Right atrium auricular region (tissue), 2 donors: ENCODE results near the gene SCP2. TPM values are rescaled to one million over a fixed set of nuclear protein-coding genes. Genes with fewer than 3 reads are reported as not detected.

Experiments
- DNase-seq: peaks from one replicate; pipeline ENCODE4 v3.0.0-alpha.2; 2019; ENCODE audit warnings: low spot score
- H3K27ac ChIP-seq, 2 donors: fragments of 200-600 bp; sonication (generic); 1 replicate in 1 of 2; 2 replicates in 1 of 2; pipeline ENCODE4 v1.5.1; 2016 to 2019
- H3K27me3 ChIP-seq, 2 donors: fragments of 200-600 bp; sonication (generic); one replicate each; pipeline versions ENCODE4 v1.5.1 to v1.6.0; 2017 to 2019
- H3K36me3 ChIP-seq: fragments of 200-600 bp; sonication (generic); one replicate; pipeline ENCODE4 v1.5.1; 2016
- H3K4me1 ChIP-seq, 2 donors: fragments of 200-600 bp; sonication (generic); one replicate each; pipeline versions ENCODE4 v1.5.1 to v1.6.0; 2017 to 2019
- H3K4me3 ChIP-seq, 2 donors: fragments of 200-600 bp; sonication (generic); 1 replicate in 1 of 2; 2 replicates in 1 of 2; pipeline ENCODE4 v1.5.1; 2017 to 2019; ENCODE audit warnings: mild to moderate bottlenecking in 1 of 2, moderate library complexity in 1 of 2
- H3K9me3 ChIP-seq, 2 donors: fragments of 200-600 bp; sonication (generic); one replicate each; pipeline ENCODE4 v1.5.1; 2019
- total RNA-seq, 2 donors: library from RNA; depleted of rRNA; stranded (reverse); fragments of >200 nt; gene quantifications; one replicate each; pipeline ENCODE4 v1.1.0, GENCODE V29; 2016
- TF ChIP-seq, protein P1 (sequence below), 2 donors: fragments of 200-600 bp; sonication (generic); IDR thresholded peaks; one replicate each; pipeline ENCODE4 v1.5.1; 2019; ENCODE audit warnings: antibody characterized with exemption in 2 of 2

The SCP2 gene
- total RNA-seq, 2 donors from 2014 or later: 67.1 to 163 TPM

DNA sequence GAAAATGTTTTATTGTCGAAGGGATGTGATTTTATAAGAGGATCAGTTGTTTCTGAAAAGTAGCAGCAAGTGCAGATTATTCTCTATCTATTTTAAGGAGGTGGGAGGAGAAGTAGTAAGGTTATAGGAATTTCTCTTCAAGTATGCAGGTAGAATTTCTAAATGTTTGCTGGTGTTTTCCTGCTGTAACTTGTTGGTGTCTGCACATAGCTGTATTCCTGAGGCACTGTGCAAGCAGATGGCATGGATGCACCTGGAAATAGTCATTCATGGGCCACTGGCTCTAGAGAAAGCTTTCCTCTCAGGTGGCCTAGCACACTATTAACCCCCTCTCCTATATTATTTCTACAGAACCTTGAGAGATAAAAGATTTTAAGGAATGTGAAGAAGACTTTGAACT lies 104.7 kb downstream of the SCP2 start:
- H3K9me3 ChIP-seq: no peaks in the 10 kb centered on the region
- no peak for DNase-seq
- H3K4me3 ChIP-seq: no peak overlapping the region
- H3K4me1 ChIP-seq: no peaks in the 10 kb centered on the region
- H3K27me3 ChIP-seq: no peaks in the 10 kb centered on the region
- TF ChIP-seq, protein P1, sequence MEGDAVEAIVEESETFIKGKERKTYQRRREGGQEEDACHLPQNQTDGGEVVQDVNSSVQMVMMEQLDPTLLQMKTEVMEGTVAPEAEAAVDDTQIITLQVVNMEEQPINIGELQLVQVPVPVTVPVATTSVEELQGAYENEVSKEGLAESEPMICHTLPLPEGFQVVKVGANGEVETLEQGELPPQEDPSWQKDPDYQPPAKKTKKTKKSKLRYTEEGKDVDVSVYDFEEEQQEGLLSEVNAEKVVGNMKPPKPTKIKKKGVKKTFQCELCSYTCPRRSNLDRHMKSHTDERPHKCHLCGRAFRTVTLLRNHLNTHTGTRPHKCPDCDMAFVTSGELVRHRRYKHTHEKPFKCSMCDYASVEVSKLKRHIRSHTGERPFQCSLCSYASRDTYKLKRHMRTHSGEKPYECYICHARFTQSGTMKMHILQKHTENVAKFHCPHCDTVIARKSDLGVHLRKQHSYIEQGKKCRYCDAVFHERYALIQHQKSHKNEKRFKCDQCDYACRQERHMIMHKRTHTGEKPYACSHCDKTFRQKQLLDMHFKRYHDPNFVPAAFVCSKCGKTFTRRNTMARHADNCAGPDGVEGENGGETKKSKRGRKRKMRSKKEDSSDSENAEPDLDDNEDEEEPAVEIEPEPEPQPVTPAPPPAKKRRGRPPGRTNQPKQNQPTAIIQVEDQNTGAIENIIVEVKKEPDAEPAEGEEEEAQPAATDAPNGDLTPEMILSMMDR (IDR thresholded peaks at IDR 0.05): no peak
- H3K27ac ChIP-seq: no peak overlapping the region
- H3K36me3 ChIP-seq: no peaks in the 10 kb centered on the region

DNA sequence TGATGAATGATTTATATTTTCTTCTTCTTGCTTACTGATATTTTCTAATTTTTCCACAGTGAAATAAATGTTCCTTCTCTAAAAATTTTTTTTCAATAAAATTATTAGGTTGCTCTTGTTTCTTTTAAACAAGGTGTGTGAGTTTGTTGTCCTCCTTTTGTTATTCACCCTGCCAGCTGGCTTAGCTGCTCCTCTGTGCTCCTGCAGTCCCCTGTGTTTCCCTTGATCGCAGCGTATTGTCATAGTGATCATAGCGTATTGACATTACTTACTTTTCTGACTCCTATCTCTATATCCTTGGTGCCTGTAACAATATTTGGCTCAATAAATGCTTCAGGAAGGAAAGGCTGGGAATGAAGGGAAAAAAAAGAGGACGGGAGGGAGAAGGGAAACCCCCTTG lies 110.1 kb downstream of the SCP2 start:
- H3K36me3 ChIP-seq: peaks cover 16% of the 10 kb centered on the region
- TF ChIP-seq, protein P1 (IDR thresholded peaks at IDR 0.05): no peak
- DNase-seq: no peak

DNA sequence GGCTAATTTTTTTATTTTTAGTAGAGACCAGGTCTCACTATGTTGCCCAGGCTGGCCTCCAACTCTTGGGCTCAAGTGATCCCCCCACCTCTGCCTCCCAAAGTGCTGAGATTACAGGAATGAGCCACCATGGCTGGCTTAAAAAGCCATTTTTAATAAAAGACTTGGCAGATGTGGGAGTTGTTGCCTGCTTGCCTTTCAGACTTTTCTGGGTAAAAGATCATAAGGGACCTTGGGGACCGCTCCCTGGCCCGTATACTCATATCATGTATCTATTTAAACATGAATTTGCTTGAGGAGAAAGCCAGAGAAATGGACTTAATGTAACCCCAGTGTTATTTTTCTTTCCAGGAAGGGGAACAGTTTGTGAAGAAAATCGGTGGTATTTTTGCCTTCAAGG lies 111.5 kb downstream of the SCP2 start:
- Histone ChIP-seq H3K27ac (no peak overlapping the region), H3K4me1 (no peaks in the 10 kb centered on the region), H3K27me3 (no peaks in the 10 kb centered on the region), H3K36me3 (peaks cover 16% of the 10 kb centered on the region), H3K9me3 (no peaks in the 10 kb centered on the region), H3K4me3 (no peak overlapping the region)
- TF ChIP-seq, protein P1 (IDR thresholded peaks at IDR 0.05): no peak
- no peak for DNase-seq

More for the DNA sequence above, 110.1 kb downstream of the SCP2 start:
- H3K9me3 ChIP-seq: no peaks in the 10 kb centered on the region
- no peak overlapping the region for H3K27ac ChIP-seq
- H3K4me1 ChIP-seq: no peaks in the 10 kb centered on the region
- H3K27me3 ChIP-seq: no peaks in the 10 kb centered on the region
- H3K4me3 ChIP-seq: no peak overlapping the region

DNA sequence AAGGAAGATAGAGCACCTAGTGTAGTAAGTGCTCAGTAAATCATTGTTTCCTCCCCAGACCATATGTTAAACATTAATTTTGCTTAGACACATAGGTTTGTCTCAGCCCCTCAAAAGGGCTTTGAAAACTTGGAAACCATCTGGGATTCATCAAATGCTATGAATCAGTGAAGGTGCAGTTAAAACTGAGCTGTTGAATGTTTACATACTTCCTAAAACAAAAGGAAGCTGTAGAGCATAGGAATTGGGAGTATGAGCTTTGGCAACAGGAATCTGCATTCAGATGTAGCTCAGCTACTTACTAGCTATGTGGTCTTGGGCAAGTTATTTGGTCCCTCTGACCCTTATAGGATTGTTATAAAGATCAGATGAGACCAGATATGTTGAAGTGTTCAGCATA lies 116.2 kb downstream of the SCP2 start:
- Histone ChIP-seq H3K4me1 (peaks cover 0 to 20% of the 10 kb centered on the region in 2 donors), H3K9me3 (no peaks in the 10 kb centered on the region), H3K27ac (no peak overlapping the region), H3K36me3 (peaks cover 16% of the 10 kb centered on the region), H3K27me3 (no peaks in the 10 kb centered on the region), H3K4me3 (no peak overlapping the region)
- no peak for DNase-seq
- TF ChIP-seq, protein P1 (IDR thresholded peaks at IDR 0.05): no peak

GRCh38 chr1:53044926-53045325 lies 117.8 kb downstream of the SCP2 start:
- Histone ChIP-seq H3K9me3 (no peaks in the 10 kb centered on the region), H3K36me3 (peaks cover 3% of the 10 kb centered on the region), H3K27me3 (no peaks in the 10 kb centered on the region), H3K27ac (no peak overlapping the region), H3K4me3 (no peak overlapping the region), H3K4me1 (peaks cover 0 to 37% of the 10 kb centered on the region in 2 donors)
- TF ChIP-seq, protein P1 (IDR thresholded peaks at IDR 0.05): no peak
- no peak for DNase-seq

DNA sequence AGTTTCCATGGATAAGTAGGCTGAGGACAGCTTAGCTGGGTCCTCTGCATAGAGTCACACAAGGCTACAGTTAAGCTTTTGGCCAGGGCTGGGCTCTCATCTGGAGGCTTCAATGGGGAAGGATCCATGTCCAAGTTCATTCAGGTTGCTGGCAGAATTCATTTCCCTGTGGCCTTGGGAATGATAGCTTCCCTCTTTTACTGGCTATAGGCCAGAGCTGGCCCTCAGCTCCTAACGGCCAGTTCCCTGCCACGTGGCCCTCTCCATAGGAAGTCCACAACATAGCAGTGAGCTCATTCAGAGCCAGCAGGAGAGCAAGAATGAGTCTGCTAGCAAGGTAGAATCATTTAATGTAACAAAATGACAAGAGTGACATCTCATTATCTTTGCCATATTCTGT lies 119.9 kb downstream of the SCP2 start:
- H3K4me1 ChIP-seq: peaks cover 0 to 44% of the 10 kb centered on the region in 2 donors
- no peak for DNase-seq
- H3K27ac ChIP-seq: peak overlapping the region; percentile 67 to 76
- TF ChIP-seq, protein P1 (IDR thresholded peaks at IDR 0.05): no peak
- H3K36me3 ChIP-seq: no peaks in the 10 kb centered on the region
- no peaks in the 10 kb centered on the region for H3K9me3 ChIP-seq
- H3K27me3 ChIP-seq: no peaks in the 10 kb centered on the region
- H3K4me3 ChIP-seq: no peak overlapping the region
